HUES64 (cell line): Measurements from ENCODE around the gene ACSF2.

Source experiments
- H3K27ac ChIP-seq: 2 replicates; pipeline ENCODE4 v1.7.0; 2013; ENCODE audit warnings: low read depth, low read length, inconsistent platforms
- H3K27me3 ChIP-seq: 2 replicates; pipeline ENCODE4 v1.6.1; 2013; ENCODE audit warnings: mild to moderate bottlenecking, low read length; ENCODE audit not compliant: insufficient read depth
- H3K36me3 ChIP-seq: 2 replicates; pipeline ENCODE4 v1.6.1; 2013; ENCODE audit warnings: mild to moderate bottlenecking, low read length; ENCODE audit not compliant: insufficient read depth
- H3K4me1 ChIP-seq: 2 replicates; pipeline ENCODE4 v1.6.1; 2013; ENCODE audit warnings: mild to moderate bottlenecking, low read length, moderate library complexity; ENCODE audit not compliant: insufficient read depth
- H3K4me3 ChIP-seq: 2 replicates; pipeline ENCODE4 v1.5.1; 2013; ENCODE audit warnings: mild to moderate bottlenecking, low read length, moderate library complexity
- H3K9ac ChIP-seq: 2 replicates; pipeline ENCODE4 v1.6.1; 2013; ENCODE audit warnings: mild to moderate bottlenecking, low read depth, low read length
- H3K9me3 ChIP-seq: 2 replicates; pipeline ENCODE4 v1.6.1; 2013; ENCODE audit warnings: low read depth, low read length; ENCODE audit not compliant: insufficient read depth
- WGBS: fragments of 150-250, 120-280 bp; methylation state at CpG from one replicate; pipeline ENCODE4 v1.1.7; 2013; ENCODE audit warnings: missing lambda C conversion rate; 5-methylcytosine and 5-hydroxymethylcytosine counted together

Gene ACSF2

DNA sequence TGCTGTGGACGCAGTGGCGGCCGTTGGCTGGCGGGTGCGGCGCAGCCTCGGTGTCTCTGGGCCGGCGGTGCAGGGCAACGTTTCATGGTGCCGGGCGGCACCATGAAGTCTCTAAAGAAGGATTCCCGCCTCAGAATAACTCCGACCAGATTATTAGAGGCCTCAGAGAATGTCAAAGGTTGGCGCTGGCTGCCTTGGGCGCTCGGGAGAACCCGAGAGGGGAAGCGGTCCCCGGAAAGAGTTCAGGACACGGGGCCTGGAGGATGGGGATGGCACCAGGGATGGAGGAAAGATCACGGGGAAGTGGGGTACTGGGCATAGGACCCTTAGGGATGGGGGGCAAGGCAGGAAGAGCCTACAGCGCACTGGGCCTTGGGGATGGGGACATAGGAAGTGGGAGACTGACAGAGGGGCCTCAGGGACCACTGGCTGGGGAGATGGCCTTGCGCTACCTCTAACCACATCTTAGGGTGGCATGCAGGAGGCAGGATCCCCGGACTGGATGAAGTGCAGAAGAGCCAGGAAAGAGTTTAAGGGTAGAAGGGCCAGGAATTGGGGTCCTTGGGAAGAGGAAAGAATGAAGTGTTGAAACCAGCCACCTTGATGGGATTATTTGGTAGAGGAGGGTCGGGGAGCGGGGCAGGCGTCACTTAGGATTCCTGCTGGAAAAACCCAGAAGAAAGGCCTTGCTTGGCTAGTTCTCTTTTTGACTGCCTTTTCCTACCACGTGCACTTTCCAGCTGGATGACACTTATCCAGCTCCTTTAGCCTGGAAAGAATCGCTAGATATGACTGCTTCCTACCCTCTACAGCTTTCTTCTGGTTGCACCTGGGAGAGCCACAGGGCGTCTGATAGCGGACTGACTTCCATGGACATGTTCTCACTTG lies 82.8 kb downstream of the ACSF2 start:
- H3K9me3 ChIP-seq, result no peaks in the 10 kb centered on the region
- peak overlapping the region; percentile 70 for H3K9ac ChIP-seq
- 27% methylated on average over 32 of the region's 32 CpGs for WGBS
- H3K27ac ChIP-seq, result peak overlapping the region; percentile 13; the same call in 1 of the 2 replicates
- peak overlapping the region; percentile 91 for H3K4me3 ChIP-seq
- no peaks in the 10 kb centered on the region for H3K27me3 ChIP-seq
- H3K36me3 ChIP-seq, result no peaks in the 10 kb centered on the region
- 0 out of 2 replicates have a peak, but pooled peaks cover 11% of the 10 kb centered on the region for H3K4me1 ChIP-seq

DNA sequence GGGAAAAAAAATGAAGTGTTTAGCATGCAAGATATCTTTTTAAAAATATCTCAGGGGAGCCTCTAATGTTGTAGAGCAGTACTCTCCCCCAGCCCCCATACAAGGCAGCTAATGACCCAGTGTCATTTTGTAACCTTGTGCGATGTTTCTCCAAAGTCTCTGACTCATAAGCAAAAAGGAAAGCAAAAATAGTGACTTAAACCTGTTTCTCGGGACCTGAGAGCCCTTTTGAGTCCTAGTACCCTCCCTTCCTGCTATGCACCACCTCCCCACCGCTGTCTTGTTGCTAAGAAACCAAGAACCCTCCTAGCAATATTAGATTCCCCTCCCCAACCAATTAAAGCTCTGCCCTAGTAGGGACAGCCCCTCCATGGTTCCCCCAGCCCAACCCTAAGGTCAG lies 85.0 kb downstream of the ACSF2 start:
- no peaks in the 10 kb centered on the region for H3K36me3 ChIP-seq
- no peak overlapping the region for H3K9ac ChIP-seq
- no peaks in the 10 kb centered on the region for H3K9me3 ChIP-seq
- no peaks in the 10 kb centered on the region for H3K27me3 ChIP-seq
- WGBS, result 70% methylated on average over 3 of the region's 3 CpGs
- 0 out of 2 replicates have a peak, but pooled peaks cover 11% of the 10 kb centered on the region for H3K4me1 ChIP-seq
- H3K27ac ChIP-seq, result no peak overlapping the region
- no peak overlapping the region for H3K4me3 ChIP-seq

DNA sequence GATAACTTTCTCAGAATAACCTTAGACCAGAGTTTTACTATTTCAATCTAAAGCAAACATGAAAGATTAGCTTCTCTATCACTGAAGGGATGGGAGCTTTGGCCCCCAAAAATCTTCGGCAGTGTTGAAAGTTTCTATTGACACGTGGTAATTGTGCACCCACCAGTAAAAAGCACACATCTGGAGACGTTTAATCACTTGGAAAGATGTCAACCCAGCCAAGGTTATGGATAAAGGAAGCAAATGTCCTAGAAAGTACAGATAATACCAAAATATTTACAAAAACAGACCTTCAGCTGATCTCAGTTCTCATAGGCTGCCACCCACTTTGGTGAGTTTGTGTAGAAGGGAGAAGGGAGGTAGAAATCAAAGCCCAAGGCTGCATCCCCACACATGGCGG lies 87.5 kb downstream of the ACSF2 start:
- no peak overlapping the region for H3K27ac ChIP-seq
- 88% methylated on average over 4 of the region's 4 CpGs for WGBS
- H3K4me3 ChIP-seq, result no peak overlapping the region
- 0 out of 2 replicates have a peak, but pooled peaks cover 7% of the 10 kb centered on the region for H3K4me1 ChIP-seq
- H3K9me3 ChIP-seq, result no peaks in the 10 kb centered on the region
- no peaks in the 10 kb centered on the region for H3K36me3 ChIP-seq
- H3K9ac ChIP-seq, result no peak overlapping the region
- no peaks in the 10 kb centered on the region for H3K27me3 ChIP-seq

DNA sequence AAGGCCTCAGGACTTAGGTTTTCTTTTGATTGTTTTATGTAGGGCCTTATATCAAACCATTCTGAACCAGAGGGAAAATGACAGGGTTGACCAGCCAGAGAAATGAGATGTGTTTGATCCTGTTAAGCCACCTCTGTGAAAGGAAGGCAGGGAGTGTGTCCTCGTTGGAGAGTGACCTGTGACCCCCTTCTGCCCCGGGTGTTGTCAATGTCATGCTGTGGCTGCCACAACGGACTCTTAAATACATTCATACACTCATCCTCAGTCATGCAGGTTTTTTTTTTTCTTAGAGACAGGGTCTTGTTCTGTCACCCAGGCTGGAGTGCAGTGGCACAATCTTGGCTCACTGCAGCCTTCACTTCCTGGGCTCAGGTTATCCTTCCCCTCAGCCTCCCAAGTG lies 88.4 kb downstream of the ACSF2 start:
- Histone ChIP-seq H3K9me3 (no peaks in the 10 kb centered on the region), H3K4me3 (no peak overlapping the region), H3K36me3 (no peaks in the 10 kb centered on the region), H3K4me1 (0 out of 2 replicates have a peak, but pooled peaks cover 7% of the 10 kb centered on the region), H3K27me3 (no peaks in the 10 kb centered on the region), H3K27ac (no peak overlapping the region), H3K9ac (no peak overlapping the region)
- WGBS, result 70% methylated on average over 3 of the region's 3 CpGs

DNA sequence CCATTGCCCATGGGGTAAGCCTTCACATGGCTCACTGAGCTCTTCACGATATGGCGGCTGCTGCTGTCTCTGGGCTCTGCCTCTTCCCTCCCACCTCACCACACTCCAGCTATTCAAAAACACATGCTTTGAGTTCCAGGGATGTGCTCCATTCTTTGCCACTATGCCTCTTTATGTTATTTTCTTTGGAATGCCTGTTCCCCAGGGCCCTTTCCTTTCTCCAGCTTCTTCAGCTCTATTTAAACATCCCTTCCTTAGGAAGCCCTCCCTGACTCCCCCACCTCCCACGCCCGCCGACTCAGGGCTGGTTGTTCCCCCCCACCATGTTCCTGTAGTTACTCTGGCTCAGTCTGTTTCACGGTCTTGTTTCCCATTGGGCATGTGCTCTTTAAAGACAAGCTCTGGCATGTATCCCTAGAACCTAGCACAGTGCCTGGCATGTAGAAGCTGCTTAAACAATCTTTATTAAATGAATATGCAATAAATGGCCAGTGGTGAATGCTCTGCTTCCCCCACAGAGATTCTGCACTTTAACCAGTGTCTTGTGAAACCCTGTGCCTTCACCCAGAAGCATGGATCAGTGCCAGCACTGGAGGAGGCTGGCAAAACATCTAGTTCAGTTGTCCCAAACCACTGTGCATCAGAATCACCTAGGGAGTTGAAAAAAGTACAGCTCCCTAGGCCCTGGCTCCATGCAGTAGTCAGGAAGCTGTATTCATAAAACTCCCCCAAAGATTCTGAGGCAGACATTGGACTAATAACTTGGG lies 89.1 kb downstream of the ACSF2 start:
- H3K27me3 ChIP-seq, result no peaks in the 10 kb centered on the region
- H3K9ac ChIP-seq, result no peak overlapping the region
- no peak overlapping the region for H3K4me3 ChIP-seq
- H3K27ac ChIP-seq, result no peak overlapping the region
- no peaks in the 10 kb centered on the region for H3K9me3 ChIP-seq
- WGBS, result 74% methylated on average over 6 of the region's 6 CpGs
- no peaks in the 10 kb centered on the region for H3K36me3 ChIP-seq
- H3K4me1 ChIP-seq, result 0 out of 2 replicates have a peak, but pooled peaks cover 7% of the 10 kb centered on the region

DNA sequence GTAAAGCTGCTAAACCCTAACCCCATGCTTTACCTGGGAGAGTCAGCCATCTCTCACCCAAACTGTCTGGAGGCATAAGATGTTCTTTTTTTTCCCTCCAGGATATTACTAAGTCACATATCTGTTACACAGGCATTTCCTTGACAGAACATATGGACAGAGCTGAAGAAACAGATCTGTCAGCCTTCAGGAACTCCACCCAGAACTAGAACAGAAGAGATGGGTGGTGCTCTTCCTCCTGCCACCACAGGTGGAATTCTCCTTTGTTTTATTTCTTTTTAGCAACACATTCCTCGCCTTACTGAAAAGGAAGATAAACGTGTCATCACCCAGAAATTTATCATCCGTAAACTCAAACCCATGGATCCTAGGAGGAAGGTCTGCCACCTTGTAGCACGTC lies 91.0 kb downstream of the ACSF2 start:
- no peaks in the 10 kb centered on the region for H3K27me3 ChIP-seq
- H3K9ac ChIP-seq, result no peak overlapping the region
- no peak overlapping the region for H3K27ac ChIP-seq
- H3K4me3 ChIP-seq, result no peak overlapping the region
- 85% methylated on average over 4 of the region's 4 CpGs for WGBS
- H3K36me3 ChIP-seq, result no peaks in the 10 kb centered on the region
- no peaks in the 10 kb centered on the region for H3K4me1 ChIP-seq
- H3K9me3 ChIP-seq, result no peaks in the 10 kb centered on the region

DNA sequence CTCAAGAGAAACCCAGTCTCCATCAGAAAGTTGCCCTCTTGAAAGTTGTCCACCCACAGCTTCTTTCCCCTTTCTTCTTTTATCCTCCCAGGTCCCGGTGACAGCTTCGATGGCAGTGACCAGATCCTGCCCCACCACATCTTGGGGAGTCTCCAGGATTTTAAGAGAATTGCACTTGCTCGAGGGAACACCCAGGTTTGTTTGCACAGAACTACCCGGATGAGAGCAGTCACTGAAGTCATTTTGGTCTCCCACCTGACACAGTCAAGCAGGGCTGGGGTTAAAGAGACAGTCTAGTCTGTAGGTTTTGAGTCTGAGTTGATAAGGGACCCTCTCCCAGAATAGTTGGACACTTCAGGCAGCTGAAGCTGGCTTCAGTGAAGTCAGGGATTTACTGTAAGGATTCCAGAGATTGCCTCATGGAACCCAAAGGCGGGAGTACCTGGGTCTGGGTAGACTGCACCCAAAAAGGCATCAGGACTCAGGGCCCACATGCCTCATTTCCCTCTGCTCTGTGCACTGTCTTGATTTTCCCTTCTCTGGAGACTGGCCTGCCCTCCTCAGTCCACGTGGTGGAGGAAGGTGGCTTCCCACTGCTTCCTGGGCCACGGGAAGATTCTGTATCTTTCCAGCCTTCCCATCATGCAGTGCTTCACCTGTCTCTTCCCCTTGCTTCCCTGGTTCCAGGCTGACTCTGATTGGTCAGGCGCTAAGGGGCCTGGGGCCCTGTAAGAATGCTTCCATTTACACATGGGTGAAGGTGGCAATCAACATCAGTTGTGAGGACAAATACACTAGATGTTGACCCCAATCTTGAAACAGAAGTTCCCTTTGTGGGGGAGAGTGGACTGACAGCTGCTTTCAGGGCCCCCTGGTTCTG lies 91.7 kb downstream of the ACSF2 start:
- Histone ChIP-seq H3K27ac (no peak overlapping the region), H3K4me1 (no peaks in the 10 kb centered on the region), H3K9me3 (no peaks in the 10 kb centered on the region), H3K27me3 (no peaks in the 10 kb centered on the region), H3K36me3 (no peaks in the 10 kb centered on the region), H3K4me3 (no peak overlapping the region), H3K9ac (no peak overlapping the region)
- WGBS, result 87% methylated on average over 8 of the region's 8 CpGs

DNA sequence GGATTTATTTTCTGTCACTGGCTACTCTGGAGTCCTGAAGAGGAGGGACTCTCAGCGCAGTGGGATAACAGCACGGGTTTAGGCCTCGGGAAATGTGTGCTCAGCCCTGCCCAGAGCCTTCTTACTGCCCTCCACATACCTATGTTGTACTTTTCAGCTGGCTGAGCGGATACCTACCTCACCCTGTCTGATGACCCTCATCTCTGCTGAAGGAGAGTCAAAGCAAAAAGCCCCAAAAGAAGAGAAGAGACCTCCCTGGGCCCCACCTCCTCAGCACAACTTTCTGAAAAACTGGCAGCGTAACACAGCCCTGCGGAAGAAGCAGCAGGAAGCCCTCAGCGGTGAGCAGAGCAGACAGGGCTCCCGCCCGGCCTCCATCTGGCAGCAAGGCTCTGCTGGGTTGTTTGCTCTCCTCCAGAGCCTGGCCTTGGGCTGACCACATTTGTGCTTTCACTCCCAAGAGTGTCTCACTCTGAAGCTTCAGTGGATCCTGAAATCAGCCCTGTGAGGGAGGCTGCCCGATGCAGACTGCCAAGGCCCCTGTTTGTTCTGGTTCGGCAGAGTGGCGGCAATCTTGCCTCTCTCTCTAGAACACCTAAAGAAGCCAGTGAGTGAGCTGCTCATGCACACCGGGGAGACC lies 92.5 kb downstream of the ACSF2 start:
- H3K4me1 ChIP-seq, result no peaks in the 10 kb centered on the region
- no peak overlapping the region for H3K27ac ChIP-seq
- no peak overlapping the region for H3K4me3 ChIP-seq
- H3K27me3 ChIP-seq, result no peaks in the 10 kb centered on the region
- no peak overlapping the region for H3K9ac ChIP-seq
- 84% methylated on average over 13 of the region's 13 CpGs for WGBS
- H3K9me3 ChIP-seq, result no peaks in the 10 kb centered on the region
- H3K36me3 ChIP-seq, result no peaks in the 10 kb centered on the region

DNA sequence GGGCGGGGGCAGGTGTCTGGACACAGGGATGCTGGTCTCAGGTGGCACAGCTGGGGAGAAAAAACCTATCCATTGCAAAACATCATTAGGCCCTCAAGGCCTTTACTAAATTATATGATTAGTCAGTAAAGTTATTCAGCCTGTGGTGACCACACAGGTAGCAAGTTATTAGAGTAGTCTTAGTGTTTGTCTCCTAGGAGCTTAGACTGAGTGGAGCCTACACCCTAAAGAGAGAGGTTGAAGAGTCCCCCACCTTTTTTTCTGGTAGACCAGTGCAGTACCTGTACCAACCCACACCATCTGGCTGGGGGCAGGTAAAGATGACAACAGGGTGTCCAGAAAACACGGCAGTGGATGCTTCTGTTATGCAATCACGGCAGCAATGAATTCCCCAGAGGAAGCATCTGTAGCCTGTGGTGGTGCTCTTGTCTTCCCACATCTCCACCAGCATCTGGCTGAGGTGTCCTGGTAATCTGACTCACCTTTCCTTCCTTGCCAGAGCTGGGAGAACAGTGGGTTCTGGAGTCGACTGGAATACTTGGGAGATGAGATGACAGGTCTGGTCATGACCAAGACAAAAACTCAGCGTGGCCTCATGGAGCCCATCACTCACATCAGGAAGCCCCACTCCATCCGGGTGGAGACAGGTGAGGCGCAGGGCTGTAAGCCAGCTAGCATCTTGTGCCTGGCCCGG lies 93.3 kb downstream of the ACSF2 start:
- 94% methylated on average over 8 of the region's 8 CpGs for WGBS
- no peaks in the 10 kb centered on the region for H3K36me3 ChIP-seq
- no peaks in the 10 kb centered on the region for H3K27me3 ChIP-seq
- no peak overlapping the region for H3K4me3 ChIP-seq
- H3K9me3 ChIP-seq, result no peaks in the 10 kb centered on the region
- no peaks in the 10 kb centered on the region for H3K4me1 ChIP-seq
- no peak overlapping the region for H3K9ac ChIP-seq
- no peak overlapping the region for H3K27ac ChIP-seq

DNA sequence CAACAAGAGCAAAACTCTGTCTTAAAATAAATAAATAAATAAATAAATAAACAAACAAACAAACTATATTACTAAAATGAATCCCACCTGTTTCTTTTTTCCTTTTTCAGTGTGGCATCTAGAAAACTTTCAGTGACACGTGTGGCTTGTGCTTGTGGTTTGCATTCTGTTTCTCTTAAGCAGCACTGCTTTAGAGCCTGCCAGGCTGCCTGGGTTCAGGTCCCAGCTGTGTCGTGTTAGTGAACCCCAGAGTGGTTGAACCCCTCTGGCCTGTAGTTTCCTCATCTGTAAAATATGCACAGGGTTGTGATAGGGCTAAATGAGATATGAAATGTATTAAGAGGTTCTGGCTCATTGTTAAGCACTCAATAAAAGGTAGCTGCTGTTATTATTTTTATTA lies 94.5 kb downstream of the ACSF2 start:
- Histone ChIP-seq H3K9me3 (no peaks in the 10 kb centered on the region), H3K4me1 (no peaks in the 10 kb centered on the region), H3K27me3 (no peaks in the 10 kb centered on the region), H3K9ac (no peak overlapping the region), H3K36me3 (no peaks in the 10 kb centered on the region), H3K27ac (no peak overlapping the region), H3K4me3 (no peak overlapping the region)
- 94% methylated on average over 2 of the region's 2 CpGs for WGBS
